Left lung (tissue), 10 donors: ENCODE results near the gene RAVER2. TPM values are rescaled to one million over a fixed set of nuclear protein-coding genes. Genes with fewer than 3 reads are reported as not detected.

ENCODE experiments used
- ATAC-seq: fragments of 200-7000 bp; cut with Tn5 transposase; one replicate; pipeline ENCODE4 v1.9.1; 2020; ENCODE audit warnings: moderate library complexity
- DNase-seq, 4 donors: peaks; one replicate each; pipeline ENCODE4 v3.0.0-alpha.2; 2013 to 2020
- H3K27ac ChIP-seq, 2 donors: fragments of 200-600 bp; sonication (generic) in 1 of 2; one replicate each; pipeline versions ENCODE4 v1.5.0 to v1.8.0; 2020 to 2021
- H3K27me3 ChIP-seq, 2 donors: fragments of 200-600 bp; sonication (generic) in 1 of 2; one replicate each; pipeline versions ENCODE4 v1.5.0 to v1.8.0; 2020 to 2021
- H3K36me3 ChIP-seq, 2 donors: fragments of 200-600 bp; sonication (generic) in 1 of 2; one replicate each; pipeline versions ENCODE4 v1.5.0 to v1.8.0; 2020 to 2021
- H3K4me1 ChIP-seq, 2 donors: fragments of 200-600 bp; one replicate each; pipeline ENCODE4 v1.8.0; 2021
- H3K4me3 ChIP-seq, 2 donors: fragments of 200-600 bp; sonication (generic) in 1 of 2; one replicate each; pipeline versions ENCODE4 v1.5.0 to v1.8.0; 2020 to 2021; ENCODE audit warnings: mild to moderate bottlenecking in 1 of 2
- H3K9me3 ChIP-seq, 2 donors: fragments of 200-600 bp; sonication (generic) in 1 of 2; one replicate each; pipeline versions ENCODE4 v1.5.0 to v1.8.0; 2020 to 2021
- CTCF ChIP-seq, 2 donors: fragments of 200-600 bp; sonication (generic) in 1 of 2; IDR thresholded peaks; one replicate each; pipeline versions ENCODE4 v1.5.0 to v1.8.0; 2021; ENCODE audit warnings: antibody characterized with exemption in 2 of 2
- intact Hi-C, 2 donors: fragments of 100-400 bp; cut with DNase I; formaldehyde crosslinking; loops; one replicate each; pipeline versions ENCODE4 v1.11.2 to v1.14.2; 2022
- polyA plus RNA-seq, 6 donors: library from polyadenylated mRNA; unstranded; fragments of 120-200 nt; gene quantifications; one replicate each; pipeline ENCODE4 v1.2.1, GENCODE V29; 2013; ENCODE audit not compliant: insufficient read length in 6 of 6
- total RNA-seq, 2 donors: library from RNA; stranded (reverse); fragmentation: NEBNext Ultra II Directional; extraction: Animal tissue kit (Norgen Biotek cat#: 25700); gene quantifications; one replicate each; pipeline ENCODE4 v1.2.1, GENCODE V29; 2021
- donor health status: DM: no; HTN: yes; CAD: no.
- donor health status: DM: no; HTN: no; CAD: no.

RAVER2 gene
- total and polyA plus RNA-seq, 8 donors = 13.3 to 37.8 (median 32.7) TPM

GRCh38 chr1:64822621-64823020 lies 77.7 kb downstream of the RAVER2 start:
- intact Hi-C loops = loop anchor here in 1 of 2 donors (5.0 kb wide), 1 partner anchor 135 kb away; no protein-coding TSS in a partner anchor
- no peak for TF ChIP-seq CTCF (IDR thresholded peaks at IDR 0.05)
- no peaks in the 10 kb centered on the region for H3K4me1 ChIP-seq
- no peaks in the 10 kb centered on the region for H3K9me3 ChIP-seq
- H3K27me3 ChIP-seq = no peaks in the 10 kb centered on the region
- DNase-seq (no peak), ATAC-seq (no peak)
- no peak overlapping the region for H3K27ac ChIP-seq
- H3K36me3 ChIP-seq = no peaks in the 10 kb centered on the region
- H3K4me3 ChIP-seq = no peak overlapping the region

- peak in 2 of 4 donors; percentile 75 to 85 for DNase-seq
- intact Hi-C loops = loop anchor here in 1 of 2 donors (5.0 kb wide), 1 partner anchor 137 kb away; no protein-coding TSS in a partner anchor
- TF ChIP-seq CTCF (IDR thresholded peaks at IDR 0.05) = peak; percentile 61 to 76
Measured at GRCh38 chr1:64823691-64824476, 79.0 kb downstream of the RAVER2 start.

GRCh38 chr1:64826991-64827390 lies 82.1 kb downstream of the RAVER2 start:
- Histone ChIP-seq H3K9me3 (no peaks in the 10 kb centered on the region), H3K27me3 (no peaks in the 10 kb centered on the region), H3K27ac (peak overlapping the region in 1 of 2 donors; percentile 20), H3K4me3 (no peak overlapping the region), H3K4me1 (no peaks in the 10 kb centered on the region), H3K36me3 (peaks cover 0 to 16% of the 10 kb centered on the region in 2 donors)
- no peak for DNase-seq
- intact Hi-C loops = no loop called here
- no peak for ATAC-seq
- no peak for TF ChIP-seq CTCF (IDR thresholded peaks at IDR 0.05)

More at GRCh38 chr1:64823691-64824476, 79.0 kb downstream of the RAVER2 start:
- Histone ChIP-seq H3K4me1 (no peaks in the 10 kb centered on the region), H3K27me3 (no peaks in the 10 kb centered on the region), H3K27ac (no peak overlapping the region), H3K4me3 (no peak overlapping the region), H3K36me3 (no peaks in the 10 kb centered on the region), H3K9me3 (no peaks in the 10 kb centered on the region)
- ATAC-seq = peak; percentile 95

- no peaks in the 10 kb centered on the region for H3K27me3 ChIP-seq
- H3K36me3 ChIP-seq = peaks cover 4 to 34% of the 10 kb centered on the region in 2 donors
- H3K4me3 ChIP-seq = no peak overlapping the region
- H3K9me3 ChIP-seq = no peaks in the 10 kb centered on the region
- DNase-seq (no peak), ATAC-seq (no peak)
- intact Hi-C loops = no loop called here
- no peaks in the 10 kb centered on the region for H3K4me1 ChIP-seq
- no peak for TF ChIP-seq CTCF (IDR thresholded peaks at IDR 0.05)
- H3K27ac ChIP-seq = no peak overlapping the region
Measured at GRCh38 chr1:64828829-64829228, 84.0 kb downstream of the RAVER2 start.

- Histone ChIP-seq H3K27me3 (no peaks in the 10 kb centered on the region), H3K27ac (no peak overlapping the region), H3K4me3 (no peak overlapping the region), H3K4me1 (no peaks in the 10 kb centered on the region), H3K9me3 (no peaks in the 10 kb centered on the region), H3K36me3 (peaks cover 4 to 41% of the 10 kb centered on the region in 2 donors)
- ATAC-seq = no peak
- intact Hi-C loops = no loop called here
- no peak for DNase-seq
- TF ChIP-seq CTCF (IDR thresholded peaks at IDR 0.05) = no peak
Measured at GRCh38 chr1:64829411-64830029, 84.6 kb downstream of the RAVER2 start.
